ENCODE data around the gene AIG1. TPM values are rescaled to one million over a fixed set of nuclear protein-coding genes. Genes with fewer than 3 reads are reported as not detected.

The AIG1 gene
- total RNA-seq, 2 donors from 2014 or later = 11.9 to 13.5 TPM

GRCh38 chr6:143286251-143286795 lies 225.6 kb downstream of the AIG1 start:
- no peak overlapping the region for H3K4me3 ChIP-seq
- H3K27me3 ChIP-seq = no peaks in the 10 kb centered on the region
- intact Hi-C loops (cut with DNase I) = no loop called here
- DNase-seq = no peak
- no peak overlapping the region for H3K27ac ChIP-seq
- ATAC-seq = no peak
- no peaks in the 10 kb centered on the region for H3K36me3 ChIP-seq (replicated peaks in 1 of 2; ENCODE audit: insufficient read depth in 1 of 2, low read depth in 2 of 2)
- no peaks in the 10 kb centered on the region for H3K4me1 ChIP-seq
- TF ChIP-seq POLR2A (IDR thresholded peaks at IDR 0.05) (no peak), CTCF (IDR thresholded peaks at IDR 0.05) (no peak)
- H3K9me3 ChIP-seq = no peaks in the 10 kb centered on the region
- 85 to 95% methylated on average over 5 of the region's 5 CpGs for WGBS, 2 donors

- 78 to 90% methylated on average over 1 of the region's 1 CpG for WGBS, 2 donors
- TF ChIP-seq CTCF (IDR thresholded peaks at IDR 0.05) (no peak), POLR2A (IDR thresholded peaks at IDR 0.05) (no peak)
- Histone ChIP-seq H3K27me3 (no peaks in the 10 kb centered on the region), H3K27ac (no peak overlapping the region), H3K4me1 (no peaks in the 10 kb centered on the region), H3K9me3 (no peaks in the 10 kb centered on the region), H3K4me3 (no peak overlapping the region), H3K36me3 (replicated peaks in 1 of 2; ENCODE audit: insufficient read depth in 1 of 2, low read depth in 2 of 2) (no peaks in the 10 kb centered on the region)
- intact Hi-C loops (cut with DNase I) = no loop called here
- DNase-seq = no peak
- ATAC-seq = no peak
Observed at GRCh38 chr6:143288923-143289322, 228.2 kb downstream of the AIG1 start.

DNA sequence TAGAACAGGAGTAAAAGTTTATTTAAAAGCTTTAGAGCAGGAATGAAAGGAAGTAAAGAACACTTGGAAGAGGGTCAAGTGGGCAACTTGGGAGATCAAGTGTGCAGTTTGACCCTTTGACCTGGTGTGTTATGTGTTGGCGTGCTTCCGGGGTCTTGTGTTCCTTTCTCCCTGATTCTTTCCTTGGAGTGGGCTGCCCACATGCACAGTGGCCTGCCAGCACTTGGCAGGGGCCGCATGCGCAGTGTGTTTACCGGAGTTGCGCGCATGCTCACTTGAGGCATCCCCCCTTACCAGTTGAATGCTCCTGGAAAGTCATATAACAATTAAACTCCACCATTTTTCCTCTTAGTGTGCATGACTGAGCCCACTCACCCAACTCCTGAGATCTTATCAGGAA lies 229.5 kb downstream of the AIG1 start:
- intact Hi-C loops (cut with DNase I) = no loop called here
- no peak overlapping the region for H3K4me3 ChIP-seq
- no peaks in the 10 kb centered on the region for H3K36me3 ChIP-seq (replicated peaks in 1 of 2; ENCODE audit: insufficient read depth in 1 of 2, low read depth in 2 of 2)
- DNase-seq (no peak), ATAC-seq (no peak)
- H3K9me3 ChIP-seq = no peaks in the 10 kb centered on the region
- WGBS, 2 donors = 95 to 97% methylated on average over 7 of the region's 7 CpGs
- no peaks in the 10 kb centered on the region for H3K27me3 ChIP-seq
- H3K4me1 ChIP-seq = no peaks in the 10 kb centered on the region
- no peak overlapping the region for H3K27ac ChIP-seq
- no peak for TF ChIP-seq CTCF (IDR thresholded peaks at IDR 0.05)
- TF ChIP-seq POLR2A (IDR thresholded peaks at IDR 0.05) = no peak

- no peak for DNase-seq
- intact Hi-C loops (cut with DNase I) = no loop called here
- no peak for ATAC-seq
Observed at GRCh38 chr6:143293523-143293922, 232.8 kb downstream of the AIG1 start.

More at GRCh38 chr6:143293523-143293922, 232.8 kb downstream of the AIG1 start:
- no peaks in the 10 kb centered on the region for H3K4me1 ChIP-seq
- no peak overlapping the region for H3K4me3 ChIP-seq
- TF ChIP-seq POLR2A (IDR thresholded peaks at IDR 0.05) (no peak), CTCF (IDR thresholded peaks at IDR 0.05) (no peak)
- no peaks in the 10 kb centered on the region for H3K9me3 ChIP-seq
- no peaks in the 10 kb centered on the region for H3K36me3 ChIP-seq (replicated peaks in 1 of 2; ENCODE audit: insufficient read depth in 1 of 2, low read depth in 2 of 2)
- no peak overlapping the region for H3K27ac ChIP-seq
- no peaks in the 10 kb centered on the region for H3K27me3 ChIP-seq

Data from body of pancreas (tissue), 4 donors.